ENCODE data around the gene PER3.

- TF ChIP-seq POLR2AphosphoS5 (IDR thresholded peaks at IDR 0.05; ENCODE audit: low read depth, low read length): no peak
- TF ChIP-seq CHD2 (IDR thresholded peaks at IDR 0.05; ENCODE audit: low read length): no peak
- no peak for TF ChIP-seq JUN (IDR thresholded peaks at IDR 0.05; ENCODE audit: low read depth, low read length)
- TF ChIP-seq CTCF (IDR thresholded peaks at IDR 0.05; ENCODE audit: control extremely low read depth in 1 of 3, insufficient read depth in 1 of 3, low read depth in 1 of 3, low read length in 3 of 3): no peak
- no peak for TF ChIP-seq GABPA (IDR thresholded peaks at IDR 0.05; ENCODE audit: borderline replicate concordance, insufficient read depth, low read length)
- TF ChIP-seq RFX5 (IDR thresholded peaks at IDR 0.05; ENCODE audit: borderline replicate concordance, low read depth, low read length): no peak
- TF ChIP-seq POLR2A (IDR thresholded peaks at IDR 0.05; ENCODE audit: control extremely low read depth in 1 of 2, low read depth in 2 of 2, low read length in 2 of 2): no peak
- no peak for TF ChIP-seq EZH2 (IDR thresholded peaks at IDR 0.05; ENCODE audit: low read depth, low read length, severe bottlenecking)
- TF ChIP-seq FOSL1 (IDR thresholded peaks at IDR 0.05; ENCODE audit: insufficient read depth, low read depth, low read length): no peak
- no peak for TF ChIP-seq CBX5 (IDR thresholded peaks at IDR 0.05; ENCODE audit: low read depth, low read length)
- no peak for TF ChIP-seq HDAC2 (IDR thresholded peaks at IDR 0.05; ENCODE audit: borderline replicate concordance in 1 of 2, low read depth in 2 of 2, low read length in 2 of 2)
- no peak for TF ChIP-seq PHF8 (conservative IDR thresholded peaks at IDR 0.05; ENCODE audit: low read depth, low read length)
- TF ChIP-seq CHD1 (IDR thresholded peaks at IDR 0.05; ENCODE audit: low read depth, low read length): no peak
These were observed 5.9 kb upstream of the PER3 start for GRCh38 chr1:7778133-7778628.

Measured in H1 (cell line).